Liver (tissue), 9 donors: Measurements from ENCODE around the gene SGPL1. TPM values are rescaled to one million over a fixed set of nuclear protein-coding genes. Genes with fewer than 3 reads are reported as not detected.

Experiments
- DNase-seq: peaks from one replicate; pipeline ENCODE4 v3.0.0-alpha.2; 2017; ENCODE audit warnings: low spot score
- H3K27ac ChIP-seq, 2 donors: one replicate each; pipeline ENCODE4 v1.7.0; 2013; ENCODE audit warnings: inconsistent platforms in 2 of 2, low read length in 2 of 2, control low read depth in 1 of 2, low read depth in 1 of 2, mild to moderate bottlenecking in 1 of 2
- H3K27me3 ChIP-seq, 4 donors: one replicate each; pipeline versions ENCODE4 v1.6.1 to v1.7.0; 2013; ENCODE audit warnings: low read length in 3 of 4, inconsistent platforms in 1 of 4, mild to moderate bottlenecking in 1 of 4, moderate library complexity in 1 of 4; ENCODE audit not compliant: control insufficient read depth in 4 of 4, insufficient read depth in 4 of 4
- H3K36me3 ChIP-seq, 4 donors: one replicate each; pipeline versions ENCODE4 v1.6.1 to v1.7.0; 2013; ENCODE audit warnings: low read length in 3 of 4, mild to moderate bottlenecking in 3 of 4, low read depth in 1 of 4, moderate library complexity in 1 of 4; ENCODE audit not compliant: control insufficient read depth in 4 of 4, insufficient read depth in 3 of 4
- H3K4me1 ChIP-seq, 4 donors: one replicate each; pipeline versions ENCODE4 v1.6.1 to v1.7.0; 2013; ENCODE audit warnings: low read length in 3 of 4, mild to moderate bottlenecking in 3 of 4, moderate library complexity in 1 of 4; ENCODE audit not compliant: control insufficient read depth in 4 of 4, insufficient read depth in 4 of 4
- H3K4me3 ChIP-seq, 3 donors: one replicate each; pipeline versions ENCODE4 v1.6.1 to v1.7.0; 2013; ENCODE audit warnings: low read length in 3 of 3, control low read depth in 1 of 3, low read depth in 1 of 3, mild to moderate bottlenecking in 1 of 3
- H3K9ac ChIP-seq, 2 donors: one replicate each; pipeline ENCODE4 v1.7.0; 2013; ENCODE audit warnings: low read length in 2 of 2, mild to moderate bottlenecking in 2 of 2, moderate library complexity in 2 of 2, control low read depth in 1 of 2, low read depth in 1 of 2
- H3K9me3 ChIP-seq, 4 donors: one replicate each; pipeline versions ENCODE4 v1.6.1 to v1.7.0; 2013; ENCODE audit warnings: low read length in 3 of 4; ENCODE audit not compliant: control insufficient read depth in 4 of 4
- ATF3 ChIP-seq: IDR thresholded peaks from 2 replicates; pipeline ENCODE4 v1.6.1; 2016; ENCODE audit warnings: antibody characterized with exemption
- CTCF ChIP-seq: fragments of 150-350 bp; IDR thresholded peaks from 2 replicates; pipeline ENCODE4 v1.5.1; 2017; ENCODE audit warnings: improper control_type of control experiment, low read depth, low read length; ENCODE audit not compliant: missing input control
- EGR1 ChIP-seq, 2 donors: IDR thresholded peaks; 2 replicates each; pipeline ENCODE4 v1.6.1; 2016 to 2018; ENCODE audit warnings: antibody characterized with exemption in 2 of 2, low read depth in 2 of 2
- FOXA1 ChIP-seq: IDR thresholded peaks from 2 replicates; pipeline ENCODE4 v1.6.1; 2016; ENCODE audit warnings: antibody characterized with exemption
- FOXA2 ChIP-seq: IDR thresholded peaks from 2 replicates; pipeline ENCODE4 v1.6.1; 2016; ENCODE audit warnings: antibody characterized with exemption
- GABPA ChIP-seq, 2 donors: IDR thresholded peaks in 1 of 2; conservative IDR thresholded peaks in 1 of 2; 2 replicates each; pipeline ENCODE4 v1.6.1; 2016; ENCODE audit warnings: antibody characterized with exemption in 2 of 2, mild to moderate bottlenecking in 1 of 2, moderate library complexity in 1 of 2
- HNF4A ChIP-seq, 2 donors: conservative IDR thresholded peaks; 2 replicates each; pipeline ENCODE4 v1.6.1; 2016; ENCODE audit warnings: antibody characterized with exemption in 2 of 2, mild to moderate bottlenecking in 2 of 2
- HNF4G ChIP-seq: IDR thresholded peaks from 2 replicates; pipeline ENCODE4 v1.6.1; 2016; ENCODE audit warnings: antibody characterized with exemption
- MAX ChIP-seq: IDR thresholded peaks from 2 replicates; pipeline ENCODE4 v1.6.1; 2016; ENCODE audit warnings: antibody characterized with exemption
- NR2F2 ChIP-seq: IDR thresholded peaks from 2 replicates; pipeline ENCODE4 v1.6.1; 2016; ENCODE audit warnings: antibody characterized with exemption
- REST ChIP-seq: IDR thresholded peaks from 2 replicates; pipeline ENCODE4 v1.6.1; 2016; ENCODE audit warnings: antibody characterized with exemption, mild to moderate bottlenecking
- ZBTB33 ChIP-seq: IDR thresholded peaks from 2 replicates; pipeline ENCODE4 v1.6.1; 2016; ENCODE audit warnings: antibody characterized with exemption
- WGBS: extraction: QIAGEN DNeasy Blood & Tissue Kit; methylation state at CpG from one replicate; pipeline ENCODE4 v1.1.7; 2013; 5-methylcytosine and 5-hydroxymethylcytosine counted together
- polyA plus RNA-seq, 2 donors: library from polyadenylated mRNA; stranded (reverse) in 1 of 2; unstranded in 1 of 2; fragments of 200-250 nt in 1 of 2; fragments of >200 nt in 1 of 2; fragmentation: Nextera tagmentation in 1 of 2; extraction: Ambion mirVana in 1 of 2; gene quantifications; one replicate each; pipeline versions ENCODE4 v1.2.1 to v1.2.3, GENCODE V29; 2013 to 2015
- total RNA-seq, 2 donors: library from RNA; depleted of rRNA; stranded (reverse); fragments of >200 nt; gene quantifications; one replicate each; pipeline ENCODE4 v1.2.3, GENCODE V29; 2014
- donor health status: healthy.
- donor health status: healthy.
- donor health status: healthy.
- donor health status: healthy.
- donor health status: healthy.

SGPL1 gene
- total and polyA plus RNA-seq, 4 donors, result 11.8 to 37.1 (median 16.8) TPM

- Histone ChIP-seq H3K9me3 (no peaks in the 10 kb centered on the region), H3K4me3 (no peak overlapping the region), H3K36me3 (no peaks in the 10 kb centered on the region), H3K4me1 (no peaks in the 10 kb centered on the region), H3K27ac (no peak overlapping the region), H3K9ac (no peak overlapping the region), H3K27me3 (no peaks in the 10 kb centered on the region)
- WGBS, result 93% methylated on average over 3 of the region's 3 CpGs
- TF ChIP-seq HNF4G, result no peak
- no peak for TF ChIP-seq CTCF
- no peak for TF ChIP-seq EGR1 (IDR thresholded peaks at IDR 0.05; ENCODE audit: low read depth in 2 of 2)
- TF ChIP-seq HNF4A (conservative IDR thresholded peaks at IDR 0.05), result no peak
- TF ChIP-seq FOXA1, result no peak
- no peak for TF ChIP-seq NR2F2
- no peak for TF ChIP-seq MAX
- no peak for DNase-seq
Observed at GRCh38 chr10:70913893-70914240, 98.1 kb downstream of the SGPL1 start.

GRCh38 chr10:70914316-70914864, 98.6 kb downstream of the SGPL1 start:
- Histone ChIP-seq H3K4me3 (no peak overlapping the region), H3K9me3 (no peaks in the 10 kb centered on the region), H3K27ac (no peak overlapping the region), H3K27me3 (no peaks in the 10 kb centered on the region), H3K9ac (no peak overlapping the region), H3K36me3 (no peaks in the 10 kb centered on the region), H3K4me1 (no peaks in the 10 kb centered on the region)
- TF ChIP-seq MAX, result no peak
- no peak for TF ChIP-seq ZBTB33
- no peak for TF ChIP-seq NR2F2
- TF ChIP-seq ATF3, result no peak
- WGBS, result 86% methylated on average over 10 of the region's 10 CpGs
- no peak for DNase-seq

GRCh38 chr10:70915206-70915605, 99.5 kb downstream of the SGPL1 start:
- DNase-seq, result no peak

More at GRCh38 chr10:70915206-70915605, 99.5 kb downstream of the SGPL1 start:
- Histone ChIP-seq H3K4me3 (no peak overlapping the region), H3K27ac (no peak overlapping the region), H3K4me1 (no peaks in the 10 kb centered on the region), H3K27me3 (no peaks in the 10 kb centered on the region), H3K36me3 (no peaks in the 10 kb centered on the region), H3K9ac (no peak overlapping the region), H3K9me3 (no peaks in the 10 kb centered on the region)
- WGBS, result 92% methylated on average over 5 of the region's 5 CpGs
- TF ChIP-seq REST (no peak), HNF4A (conservative IDR thresholded peaks at IDR 0.05) (no peak), FOXA2 (no peak), GABPA (IDR thresholded peaks at IDR 0.05 in 1 of 2, conservative IDR thresholded peaks at IDR 0.05 in 1 of 2) (no peak)
